IMR-90 (cell line): ENCODE data around the gene TRMO.

Experiments used
- BHLHE40 ChIP-seq: fragments of 150-350 bp; IDR thresholded peaks from 2 replicates; pipeline ENCODE4 v1.6.1; 2016; ENCODE audit warnings: mild to moderate bottlenecking, low read depth, low read length
- CEBPB ChIP-seq: IDR thresholded peaks from 2 replicates; pipeline ENCODE4 v1.6.1; 2012; ENCODE audit warnings: low read depth, low read length, improper control_type of control experiment
- CHD1 ChIP-seq: IDR thresholded peaks from 2 replicates; pipeline ENCODE4 v1.6.1; 2012; ENCODE audit warnings: low read depth, low read length, improper control_type of control experiment
- FOS ChIP-seq: fragments of 150-350 bp; IDR thresholded peaks from 2 replicates; pipeline ENCODE4 v1.6.1; 2016; ENCODE audit warnings: low read depth, low read length
- MAFK ChIP-seq: IDR thresholded peaks from 2 replicates; pipeline ENCODE4 v1.6.1; 2012; ENCODE audit warnings: low read depth, low read length, improper control_type of control experiment
- MXI1 ChIP-seq: IDR thresholded peaks from 2 replicates; pipeline ENCODE4 v1.6.1; 2012; ENCODE audit warnings: low read depth, mild to moderate bottlenecking, low read length, moderate library complexity, borderline replicate concordance
- NFE2L2 ChIP-seq: fragments of 150-350 bp; IDR thresholded peaks from 2 replicates; pipeline ENCODE4 v1.6.1; 2016; ENCODE audit warnings: low read depth, mild to moderate bottlenecking, low read length
- POLR2A ChIP-seq: IDR thresholded peaks from 2 replicates; pipeline ENCODE4 v1.6.1; 2012; ENCODE audit warnings: mild to moderate bottlenecking, low read depth, low read length
- RAD21 ChIP-seq: IDR thresholded peaks from 2 replicates; pipeline ENCODE4 v1.6.1; 2012; ENCODE audit warnings: low read length, improper control_type of control experiment
- RFX5 ChIP-seq: IDR thresholded peaks from 2 replicates; pipeline ENCODE4 v1.8.0; 2012; ENCODE audit warnings: low read depth, mild to moderate bottlenecking, low read length, moderate library complexity
- SMC3 ChIP-seq: fragments of 150-350 bp; IDR thresholded peaks from 2 replicates; pipeline ENCODE4 v1.6.1; 2016; ENCODE audit warnings: low read depth, mild to moderate bottlenecking, antibody characterized with exemption, low read length, moderate library complexity
- TF ChIP-seq, protein P1 (sequence below): conservative IDR thresholded peaks from 2 replicates; pipeline ENCODE4 v1.5.1; 2012; ENCODE audit warnings: mild to moderate bottlenecking, low read depth, low read length, improper control_type of control experiment
- TF ChIP-seq, protein P2 (sequence below): fragments of 150-350 bp; IDR thresholded peaks from 2 replicates; pipeline ENCODE4 v1.6.1; 2016; ENCODE audit warnings: low read depth, mild to moderate bottlenecking, low read length, moderate library complexity, borderline replicate concordance
- TF ChIP-seq, protein P3 (sequence below): fragments of 150-350 bp; IDR thresholded peaks from 2 replicates; pipeline ENCODE4 v1.6.1; 2017; ENCODE audit warnings: mild to moderate bottlenecking, antibody characterized with exemption, low read length, low read depth

DNA sequence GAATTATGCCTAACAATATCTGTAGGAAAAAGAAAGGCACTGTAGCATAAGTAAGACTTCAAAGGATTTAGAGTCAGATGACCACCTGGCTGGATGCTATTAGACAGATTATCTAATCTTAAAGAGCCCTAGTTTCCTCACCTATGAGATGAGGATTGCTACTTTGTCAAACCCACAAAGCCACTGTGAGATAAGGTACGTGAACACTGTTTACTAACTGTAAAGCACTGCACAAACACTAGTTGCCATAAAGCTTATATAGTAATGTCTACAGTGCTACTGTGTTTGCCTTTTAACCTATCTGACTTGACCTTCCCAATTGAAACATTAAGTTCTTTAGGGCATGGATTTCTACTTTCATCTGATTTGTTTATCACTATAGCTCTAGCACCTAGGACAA, 10.3 kb downstream of the TRMO start:
- TF ChIP-seq POLR2A: no peak
- TF ChIP-seq, protein P1, sequence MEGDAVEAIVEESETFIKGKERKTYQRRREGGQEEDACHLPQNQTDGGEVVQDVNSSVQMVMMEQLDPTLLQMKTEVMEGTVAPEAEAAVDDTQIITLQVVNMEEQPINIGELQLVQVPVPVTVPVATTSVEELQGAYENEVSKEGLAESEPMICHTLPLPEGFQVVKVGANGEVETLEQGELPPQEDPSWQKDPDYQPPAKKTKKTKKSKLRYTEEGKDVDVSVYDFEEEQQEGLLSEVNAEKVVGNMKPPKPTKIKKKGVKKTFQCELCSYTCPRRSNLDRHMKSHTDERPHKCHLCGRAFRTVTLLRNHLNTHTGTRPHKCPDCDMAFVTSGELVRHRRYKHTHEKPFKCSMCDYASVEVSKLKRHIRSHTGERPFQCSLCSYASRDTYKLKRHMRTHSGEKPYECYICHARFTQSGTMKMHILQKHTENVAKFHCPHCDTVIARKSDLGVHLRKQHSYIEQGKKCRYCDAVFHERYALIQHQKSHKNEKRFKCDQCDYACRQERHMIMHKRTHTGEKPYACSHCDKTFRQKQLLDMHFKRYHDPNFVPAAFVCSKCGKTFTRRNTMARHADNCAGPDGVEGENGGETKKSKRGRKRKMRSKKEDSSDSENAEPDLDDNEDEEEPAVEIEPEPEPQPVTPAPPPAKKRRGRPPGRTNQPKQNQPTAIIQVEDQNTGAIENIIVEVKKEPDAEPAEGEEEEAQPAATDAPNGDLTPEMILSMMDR: no peak
- TF ChIP-seq, protein P2, sequence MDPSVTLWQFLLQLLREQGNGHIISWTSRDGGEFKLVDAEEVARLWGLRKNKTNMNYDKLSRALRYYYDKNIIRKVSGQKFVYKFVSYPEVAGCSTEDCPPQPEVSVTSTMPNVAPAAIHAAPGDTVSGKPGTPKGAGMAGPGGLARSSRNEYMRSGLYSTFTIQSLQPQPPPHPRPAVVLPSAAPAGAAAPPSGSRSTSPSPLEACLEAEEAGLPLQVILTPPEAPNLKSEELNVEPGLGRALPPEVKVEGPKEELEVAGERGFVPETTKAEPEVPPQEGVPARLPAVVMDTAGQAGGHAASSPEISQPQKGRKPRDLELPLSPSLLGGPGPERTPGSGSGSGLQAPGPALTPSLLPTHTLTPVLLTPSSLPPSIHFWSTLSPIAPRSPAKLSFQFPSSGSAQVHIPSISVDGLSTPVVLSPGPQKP: no peak
- no peak for TF ChIP-seq RAD21
- TF ChIP-seq FOS: no peak
- TF ChIP-seq RFX5: no peak
- TF ChIP-seq CHD1: no peak
- no peak for TF ChIP-seq SMC3
- TF ChIP-seq MXI1: no peak
- TF ChIP-seq NFE2L2: no peak
- no peak for TF ChIP-seq BHLHE40
- TF ChIP-seq, protein P3, sequence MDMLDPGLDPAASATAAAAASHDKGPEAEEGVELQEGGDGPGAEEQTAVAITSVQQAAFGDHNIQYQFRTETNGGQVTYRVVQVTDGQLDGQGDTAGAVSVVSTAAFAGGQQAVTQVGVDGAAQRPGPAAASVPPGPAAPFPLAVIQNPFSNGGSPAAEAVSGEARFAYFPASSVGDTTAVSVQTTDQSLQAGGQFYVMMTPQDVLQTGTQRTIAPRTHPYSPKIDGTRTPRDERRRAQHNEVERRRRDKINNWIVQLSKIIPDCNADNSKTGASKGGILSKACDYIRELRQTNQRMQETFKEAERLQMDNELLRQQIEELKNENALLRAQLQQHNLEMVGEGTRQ: no peak
- no peak for TF ChIP-seq MAFK
- TF ChIP-seq CEBPB: no peak
